Measurements from ENCODE around the gene POU2AF1.

Gene POU2AF1

GRCh38 chr11:111334532-111335502, 44.3 kb downstream of the POU2AF1 start:
- ChIA-PET POLR2A (no interaction called here), CTCF (no interaction called here)
- TF ChIP-seq CTBP1 (IDR thresholded peaks at IDR 0.05; ENCODE audit: borderline replicate concordance) (no peak), ELF4 (IDR thresholded peaks at IDR 0.05) (no peak), HDGF (IDR thresholded peaks at IDR 0.05; ENCODE audit: borderline replicate concordance) (no peak), FOXK2 (IDR thresholded peaks at IDR 0.05) (no peak), SP1 (IDR thresholded peaks at IDR 0.05) (no peak), ARNT (IDR thresholded peaks at IDR 0.05) (no peak)
- DNase-seq (ENCODE audit: extremely low spot score): no peak

GRCh38 chr11:111331711-111332479, 47.2 kb downstream of the POU2AF1 start:
- TF ChIP-seq SP1 (IDR thresholded peaks at IDR 0.05): no peak
- no peak for TF ChIP-seq CTBP1 (IDR thresholded peaks at IDR 0.05; ENCODE audit: borderline replicate concordance)
- TF ChIP-seq LEF1 (IDR thresholded peaks at IDR 0.05; ENCODE audit: borderline replicate concordance): no peak
- ChIA-PET POLR2A (no interaction called here), CTCF (no interaction called here)
- no peak for DNase-seq (ENCODE audit: extremely low spot score)

- POLR2A ChIA-PET: no interaction called here
- TF ChIP-seq SP1 (IDR thresholded peaks at IDR 0.05) (no peak), PKNOX1 (IDR thresholded peaks at IDR 0.05) (no peak), ARNT (IDR thresholded peaks at IDR 0.05) (no peak), ZNF384 (IDR thresholded peaks at IDR 0.05) (no peak), BHLHE40 (IDR thresholded peaks at IDR 0.05; ENCODE audit: borderline replicate concordance) (no peak), HDGF (IDR thresholded peaks at IDR 0.05; ENCODE audit: borderline replicate concordance) (no peak), FOXA1 (IDR thresholded peaks at IDR 0.05) (no peak), CTBP1 (IDR thresholded peaks at IDR 0.05; ENCODE audit: borderline replicate concordance) (no peak), FOXK2 (IDR thresholded peaks at IDR 0.05) (no peak), LEF1 (IDR thresholded peaks at IDR 0.05; ENCODE audit: borderline replicate concordance) (no peak), FOXM1 (IDR thresholded peaks at IDR 0.05; ENCODE audit: borderline replicate concordance) (no peak), SUZ12 (IDR thresholded peaks at IDR 0.05) (no peak), TARDBP (IDR thresholded peaks at IDR 0.05) (no peak)
- CTCF ChIA-PET: no interaction called here
- DNase-seq (ENCODE audit: extremely low spot score): no peak
These were observed 48.7 kb downstream of the POU2AF1 start for GRCh38 chr11:111330234-111330893.

- POLR2A ChIA-PET: no interaction called here
- DNase-seq (ENCODE audit: extremely low spot score): no peak
- CTCF ChIA-PET: no interaction called here
These were observed 49.5 kb downstream of the POU2AF1 start for GRCh38 chr11:111329306-111330204.

GRCh38 chr11:111327908-111328624, 51.0 kb downstream of the POU2AF1 start:
- no peak for TF ChIP-seq L3MBTL2 (conservative IDR thresholded peaks at IDR 0.05)
- no peak for DNase-seq (ENCODE audit: extremely low spot score)
- ChIA-PET POLR2A (no interaction called here), CTCF (no interaction called here)

More at GRCh38 chr11:111329306-111330204, 49.5 kb downstream of the POU2AF1 start:
- TF ChIP-seq SP1 (IDR thresholded peaks at IDR 0.05): no peak
- TF ChIP-seq TARDBP (IDR thresholded peaks at IDR 0.05): no peak
- no peak for TF ChIP-seq BHLHE40 (IDR thresholded peaks at IDR 0.05; ENCODE audit: borderline replicate concordance)
- no peak for TF ChIP-seq PKNOX1 (IDR thresholded peaks at IDR 0.05)
- no peak for TF ChIP-seq FOXK2 (IDR thresholded peaks at IDR 0.05)
- no peak for TF ChIP-seq ARNT (IDR thresholded peaks at IDR 0.05)
- no peak for TF ChIP-seq SUZ12 (IDR thresholded peaks at IDR 0.05)
- no peak for TF ChIP-seq L3MBTL2 (conservative IDR thresholded peaks at IDR 0.05)
- no peak for TF ChIP-seq FOXA1 (IDR thresholded peaks at IDR 0.05)
- TF ChIP-seq HDGF (IDR thresholded peaks at IDR 0.05; ENCODE audit: borderline replicate concordance): no peak
- no peak for TF ChIP-seq NFRKB (IDR thresholded peaks at IDR 0.05)
- no peak for TF ChIP-seq CTBP1 (IDR thresholded peaks at IDR 0.05; ENCODE audit: borderline replicate concordance)
- no peak for TF ChIP-seq ZNF384 (IDR thresholded peaks at IDR 0.05)
- TF ChIP-seq ELF4 (IDR thresholded peaks at IDR 0.05): no peak
- TF ChIP-seq FOXM1 (IDR thresholded peaks at IDR 0.05; ENCODE audit: borderline replicate concordance): no peak
- TF ChIP-seq LEF1 (IDR thresholded peaks at IDR 0.05; ENCODE audit: borderline replicate concordance): no peak

Data from HEK293T (cell line).